NCI-H748 treated with DMSO at 0.1 percent for 48 hours (cell line): Measurements from ENCODE around the gene GLI2.

Experiments used
- DNase-seq: peaks from one replicate; lab custom pipeline; 2025; lab: John Stamatoyannopoulos, UW

Gene GLI2

GRCh38 chr2:120738786-120739437 lies 3.2 kb downstream of the GLI2 start:
- no peak for DNase-seq

- no peak for DNase-seq
These were observed 3.9 kb downstream of the GLI2 start for GRCh38 chr2:120739438-120740090.

DNA sequence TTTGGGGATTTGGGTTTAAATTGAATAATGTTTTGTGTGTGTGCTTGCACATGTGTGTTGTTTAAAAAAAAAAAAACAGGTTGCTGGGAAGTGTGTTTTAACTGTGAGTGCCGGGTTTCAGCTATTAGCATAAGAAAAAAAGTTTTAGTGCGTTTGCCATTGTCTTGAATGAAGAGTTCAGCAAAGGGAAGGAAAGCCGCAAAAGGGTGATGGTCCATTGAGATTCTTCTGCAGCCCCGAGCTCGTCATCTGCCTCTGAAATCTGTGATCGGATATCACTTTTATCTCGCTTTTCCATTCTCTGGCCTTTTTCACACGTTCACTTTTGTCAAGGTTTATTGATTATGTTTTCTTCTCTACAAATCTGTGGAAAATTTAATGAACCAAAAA lies 4.7 kb downstream of the GLI2 start:
- DNase-seq: no peak

- no peak for DNase-seq
These were observed 5.3 kb downstream of the GLI2 start for GRCh38 chr2:120740765-120741524.

- no peak for DNase-seq
These were observed 6.2 kb downstream of the GLI2 start for GRCh38 chr2:120741571-120742561.

- no peak for DNase-seq
These were observed 8.0 kb downstream of the GLI2 start for GRCh38 chr2:120743657-120744056.

- DNase-seq: no peak
These were observed 9.1 kb downstream of the GLI2 start for GRCh38 chr2:120744817-120745216.

- DNase-seq: no peak
These were observed 9.9 kb downstream of the GLI2 start for GRCh38 chr2:120745420-120746111.

GRCh38 chr2:120746144-120746543 lies 10.5 kb downstream of the GLI2 start:
- DNase-seq: no peak

GRCh38 chr2:120747281-120747680 lies 11.6 kb downstream of the GLI2 start:
- no peak for DNase-seq

DNA sequence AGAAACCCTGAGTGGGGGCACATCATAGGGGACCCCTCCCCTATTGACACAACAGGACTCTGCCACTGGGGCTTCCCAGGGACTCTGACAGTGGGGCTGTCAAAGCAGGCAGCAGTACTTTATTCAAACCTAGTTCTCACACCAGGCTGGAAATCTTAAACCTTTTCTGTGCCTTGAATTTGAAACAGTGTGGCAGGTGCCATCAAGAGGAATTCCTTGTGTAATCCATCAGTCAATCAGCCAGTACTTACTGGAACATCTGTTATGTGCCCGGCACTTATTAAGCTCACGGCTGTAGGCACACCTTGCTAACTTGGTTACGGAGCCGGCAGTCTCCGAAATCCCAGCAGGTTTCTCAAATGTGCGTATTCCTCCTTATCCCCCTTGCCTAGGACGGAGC lies 12.0 kb downstream of the GLI2 start:
- no peak for DNase-seq

DNA sequence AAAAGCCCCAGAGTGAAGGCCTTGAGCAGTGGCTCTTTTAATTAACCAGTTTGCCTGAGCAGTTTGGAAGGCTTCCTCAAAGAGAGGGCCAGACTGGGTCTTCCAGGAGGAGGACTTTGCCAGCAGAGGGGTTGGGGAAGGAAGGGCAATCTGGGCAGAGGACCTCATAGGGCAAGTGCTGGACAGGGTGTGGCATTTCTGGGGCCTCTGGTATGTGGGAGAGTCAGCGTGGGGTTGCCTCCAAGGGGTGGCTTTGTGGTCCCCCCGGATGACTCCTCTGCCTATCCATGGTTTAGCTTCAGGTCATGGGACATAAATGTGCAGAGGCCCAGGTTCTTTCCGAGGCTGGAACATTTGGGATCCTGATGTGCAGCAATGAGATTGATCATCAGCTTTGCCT lies 12.6 kb downstream of the GLI2 start:
- DNase-seq: no peak

GRCh38 chr2:120748741-120749140 lies 13.1 kb downstream of the GLI2 start:
- no peak for DNase-seq

DNA sequence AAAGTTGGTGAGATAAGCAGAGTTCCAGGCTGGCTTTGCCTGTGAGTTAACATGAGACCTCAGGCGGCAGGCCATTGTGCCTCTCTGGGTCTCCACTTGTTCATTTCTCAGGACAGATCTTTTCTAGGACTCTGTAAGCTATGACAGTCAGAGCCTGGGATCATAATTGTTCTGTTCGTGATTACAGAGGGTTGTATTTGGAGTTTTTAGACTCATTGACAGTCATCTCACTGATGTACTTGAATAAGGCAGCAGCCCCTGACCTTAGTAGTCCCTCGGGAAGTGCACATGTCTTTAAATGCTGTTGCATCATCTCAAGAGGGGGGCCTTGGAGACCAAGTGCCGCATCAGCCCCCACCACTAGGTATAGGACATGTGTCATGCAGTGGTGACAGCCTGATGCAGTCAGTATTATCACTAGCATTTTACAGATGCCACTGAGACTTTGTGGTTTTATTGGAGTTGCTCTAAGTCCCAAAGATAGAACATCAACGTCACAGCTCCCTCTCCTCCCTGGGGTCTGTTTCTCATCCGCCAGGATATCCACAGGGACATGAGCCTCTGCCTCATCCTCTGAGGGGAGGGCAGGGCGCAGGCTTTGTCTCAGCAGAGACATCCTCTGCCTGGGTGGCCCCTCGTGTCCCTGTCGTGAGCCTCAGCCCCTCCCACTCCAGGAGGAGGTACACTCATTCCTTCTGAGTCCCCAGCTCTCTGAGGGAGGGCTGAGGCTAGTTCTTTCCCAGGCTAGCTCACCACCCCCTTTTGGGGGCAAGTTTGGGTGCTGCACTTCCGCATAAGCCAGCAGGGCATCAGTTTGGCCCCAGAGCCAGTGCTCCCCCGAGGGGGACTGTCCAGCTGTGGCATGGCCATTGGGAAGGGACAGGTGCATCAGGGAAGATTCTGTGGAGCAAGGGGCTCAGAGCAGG lies 14.1 kb downstream of the GLI2 start:
- no peak for DNase-seq

DNA sequence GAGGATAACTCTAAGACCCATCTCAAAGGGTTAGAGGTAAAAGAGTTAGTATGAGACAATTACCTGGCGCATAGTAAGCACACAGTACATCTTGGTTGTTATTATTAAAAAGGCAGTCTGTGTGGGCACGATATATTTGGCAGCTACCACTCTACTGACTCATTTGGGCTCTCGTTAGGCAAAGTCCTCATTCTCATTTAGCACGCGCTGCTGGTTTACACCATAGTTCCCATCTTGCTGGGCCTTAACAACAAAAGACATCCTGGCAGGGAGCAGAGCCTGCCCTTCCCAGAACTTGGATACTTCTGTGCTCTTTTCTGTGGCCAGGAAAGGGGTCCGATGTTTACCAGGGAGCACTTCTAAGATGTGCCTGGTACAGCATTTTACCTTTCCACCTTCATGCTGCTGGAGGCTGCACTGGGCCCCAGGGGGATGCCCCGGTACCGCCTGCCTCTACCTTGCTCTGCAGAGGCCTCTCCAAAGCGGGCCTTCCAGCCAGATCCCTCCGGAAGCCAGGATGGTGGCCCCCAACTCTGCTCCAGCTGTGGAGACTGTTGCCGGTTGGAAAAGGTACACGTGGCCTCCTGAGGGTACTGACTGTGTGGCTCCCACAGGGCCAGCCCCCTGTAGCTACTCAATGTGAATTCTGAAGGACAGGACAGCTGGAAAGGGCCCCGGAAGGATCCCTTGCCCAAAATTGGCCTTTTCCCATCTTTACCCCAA lies 15.0 kb downstream of the GLI2 start:
- no peak for DNase-seq

GRCh38 chr2:120751553-120751952 lies 15.9 kb downstream of the GLI2 start:
- no peak for DNase-seq

- DNase-seq: no peak
These were observed 18.6 kb downstream of the GLI2 start for GRCh38 chr2:120754067-120754960.
